Fibroblast of the aortic adventitia (primary cell): ENCODE results near the gene NRCAM. TPM values are rescaled to one million over a fixed set of nuclear protein-coding genes. Genes with fewer than 3 reads are reported as not detected.
A peak's percentile ranks its signal among the peaks of the same experiment; 100 is the strongest.

Source experiments
- DNase-seq: peaks from one replicate; pipeline ENCODE4 v3.0.0-alpha.2; 2010; ENCODE audit warnings: low read depth
- H3K4me3 ChIP-seq: 2 replicates; pipeline ENCODE4 v1.5.1; 2011; ENCODE audit warnings: low read depth, mild to moderate bottlenecking, control low read depth, low read length, moderate library complexity
- total RNA-seq: library from RNA; depleted of rRNA; stranded (reverse); fragments of >200 nt; gene quantifications from 2 replicates; pipeline ENCODE4 v1.2.3, GENCODE V29; 2012; ENCODE audit warnings: low replicate concordance
- TF ChIP-seq, protein P1 (sequence below): IDR thresholded peaks from 2 replicates; pipeline ENCODE4 v1.5.1; 2011; ENCODE audit warnings: mild to moderate bottlenecking, low read length, control low read depth, inconsistent platforms; ENCODE audit not compliant: insufficient read depth

The NRCAM gene
- total RNA-seq, 1 donor: 2.3 TPM

DNA sequence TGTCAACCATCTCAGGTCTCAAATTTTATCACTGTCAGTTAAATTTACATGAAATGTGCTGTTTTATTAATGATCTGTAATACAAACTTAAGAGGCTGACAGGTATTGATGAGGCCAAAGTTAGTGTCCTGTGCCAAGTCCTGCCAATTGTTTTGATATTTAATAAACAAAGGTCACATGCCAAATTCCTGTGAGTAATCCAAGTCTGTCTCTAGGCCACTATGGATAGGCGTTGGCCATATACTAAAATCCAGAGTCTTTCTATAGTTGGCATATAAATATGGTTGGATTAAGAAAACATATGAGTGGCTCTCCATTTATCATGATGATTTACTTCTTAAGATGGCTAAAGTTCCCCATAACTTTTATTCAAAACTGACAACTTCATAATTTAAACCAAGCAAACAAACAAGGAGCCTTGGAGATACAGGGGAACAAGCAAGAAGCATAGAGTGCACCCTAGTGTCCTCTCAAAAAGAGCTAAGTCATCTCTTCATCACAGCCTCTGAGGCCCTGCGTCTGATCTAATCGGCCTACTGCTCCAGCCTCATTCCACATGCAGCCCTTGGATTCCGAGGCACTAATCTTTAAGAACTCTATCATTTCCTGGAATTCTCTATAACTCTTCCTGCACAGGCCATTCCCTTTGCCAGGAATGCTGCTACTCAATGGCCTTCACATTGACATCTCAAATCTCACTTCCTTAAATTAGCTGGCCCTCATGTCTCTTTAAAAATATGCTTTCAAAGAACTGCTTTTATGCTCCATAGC lies 32.7 kb upstream of the NRCAM start:
- peak; percentile 39 for DNase-seq
- TF ChIP-seq, protein P1, sequence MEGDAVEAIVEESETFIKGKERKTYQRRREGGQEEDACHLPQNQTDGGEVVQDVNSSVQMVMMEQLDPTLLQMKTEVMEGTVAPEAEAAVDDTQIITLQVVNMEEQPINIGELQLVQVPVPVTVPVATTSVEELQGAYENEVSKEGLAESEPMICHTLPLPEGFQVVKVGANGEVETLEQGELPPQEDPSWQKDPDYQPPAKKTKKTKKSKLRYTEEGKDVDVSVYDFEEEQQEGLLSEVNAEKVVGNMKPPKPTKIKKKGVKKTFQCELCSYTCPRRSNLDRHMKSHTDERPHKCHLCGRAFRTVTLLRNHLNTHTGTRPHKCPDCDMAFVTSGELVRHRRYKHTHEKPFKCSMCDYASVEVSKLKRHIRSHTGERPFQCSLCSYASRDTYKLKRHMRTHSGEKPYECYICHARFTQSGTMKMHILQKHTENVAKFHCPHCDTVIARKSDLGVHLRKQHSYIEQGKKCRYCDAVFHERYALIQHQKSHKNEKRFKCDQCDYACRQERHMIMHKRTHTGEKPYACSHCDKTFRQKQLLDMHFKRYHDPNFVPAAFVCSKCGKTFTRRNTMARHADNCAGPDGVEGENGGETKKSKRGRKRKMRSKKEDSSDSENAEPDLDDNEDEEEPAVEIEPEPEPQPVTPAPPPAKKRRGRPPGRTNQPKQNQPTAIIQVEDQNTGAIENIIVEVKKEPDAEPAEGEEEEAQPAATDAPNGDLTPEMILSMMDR: no peak
- no peak overlapping the region for H3K4me3 ChIP-seq

DNA sequence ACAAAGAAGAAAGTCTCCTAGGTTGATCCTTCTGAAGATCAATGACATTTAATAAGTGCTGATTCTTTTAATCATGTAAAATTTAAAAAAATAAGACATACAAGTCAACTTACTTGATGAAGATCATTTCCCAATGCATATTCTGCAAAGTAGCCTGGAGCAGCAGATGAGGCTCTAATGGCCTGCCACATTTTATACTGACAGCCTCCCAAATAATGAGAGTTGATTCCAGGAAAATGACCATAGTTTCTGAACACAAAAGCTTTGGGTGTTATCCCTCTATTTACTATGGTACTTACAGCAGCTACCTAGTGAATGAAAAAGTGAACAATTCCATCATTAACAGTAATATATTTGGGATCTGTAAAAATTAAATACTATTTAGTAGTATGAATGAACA lies 31.4 kb upstream of the NRCAM start:
- DNase-seq: no peak
- TF ChIP-seq, protein P1: no peak
- H3K4me3 ChIP-seq: no peak overlapping the region

DNA sequence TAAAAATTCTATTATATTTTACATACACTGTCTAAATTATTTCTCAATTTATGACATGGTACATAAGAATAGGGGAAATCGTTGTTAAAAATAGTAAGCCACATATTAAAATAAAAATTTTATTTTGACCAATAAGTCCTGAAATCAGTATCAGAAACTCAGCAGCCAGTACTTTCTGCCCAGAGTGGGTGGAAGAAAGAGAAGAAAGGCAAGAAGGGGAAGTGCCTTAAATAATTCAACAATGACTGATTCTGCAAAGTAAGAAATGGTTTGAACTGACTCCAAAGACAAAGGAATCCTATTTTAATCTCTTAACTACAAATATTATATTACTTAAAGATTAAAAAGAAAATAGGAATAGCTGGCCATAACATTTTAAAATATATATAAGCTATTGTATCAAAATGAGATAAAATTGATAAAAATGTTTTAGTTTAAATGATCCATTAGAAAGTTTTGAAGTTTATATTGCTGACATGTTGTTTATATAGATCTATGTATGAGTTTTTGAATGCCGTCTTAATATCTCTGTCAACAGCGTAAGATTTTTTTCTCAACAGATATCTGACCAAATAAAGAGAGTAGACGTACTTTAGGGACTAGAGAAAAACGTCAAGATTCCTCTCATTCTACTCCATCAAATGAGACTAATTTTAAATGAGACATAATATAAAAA lies 30.2 kb upstream of the NRCAM start:
- TF ChIP-seq, protein P1: no peak
- H3K4me3 ChIP-seq: no peak overlapping the region
- DNase-seq: peak; percentile 76

DNA sequence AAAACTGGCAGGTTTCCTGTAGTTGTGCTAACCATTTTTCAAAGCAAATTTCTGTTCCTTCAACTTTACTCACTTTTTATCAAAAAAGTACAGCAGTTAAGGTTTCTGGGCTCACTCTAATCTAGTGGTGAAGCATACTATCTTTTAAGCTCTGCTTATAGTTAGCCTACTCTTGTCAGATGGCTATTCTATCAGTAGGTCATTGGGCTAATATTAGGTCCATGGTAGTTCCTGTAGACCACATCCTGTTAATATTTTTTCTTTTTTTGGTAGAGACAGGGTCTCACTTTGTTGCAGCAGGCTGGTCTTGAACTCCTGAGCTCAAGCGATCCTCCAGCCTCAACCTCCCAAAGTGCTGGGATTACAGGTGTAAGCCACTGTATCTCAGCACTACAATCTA lies 27.9 kb upstream of the NRCAM start:
- no peak for DNase-seq
- no peak overlapping the region for H3K4me3 ChIP-seq
- TF ChIP-seq, protein P1: no peak

DNA sequence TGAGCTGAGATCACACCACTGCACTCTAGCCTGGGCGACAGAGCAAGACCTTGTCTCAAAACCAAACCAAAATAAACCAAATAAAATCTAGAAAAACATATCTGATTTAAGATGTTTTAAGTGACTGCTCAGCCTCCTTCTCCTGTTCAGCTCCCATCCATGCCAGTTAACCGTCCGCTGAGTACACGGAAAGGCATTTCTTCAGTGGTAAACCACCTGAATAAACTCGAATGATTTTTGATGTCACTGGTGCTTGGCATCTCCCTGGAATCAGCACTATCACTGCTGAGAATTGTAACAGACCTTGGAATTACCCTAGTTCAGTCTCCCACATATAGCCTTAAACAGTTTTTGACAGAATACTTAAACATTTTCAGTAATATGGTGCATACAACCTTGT lies 24.1 kb upstream of the NRCAM start:
- TF ChIP-seq, protein P1: no peak
- DNase-seq: no peak
- H3K4me3 ChIP-seq: no peak overlapping the region

DNA sequence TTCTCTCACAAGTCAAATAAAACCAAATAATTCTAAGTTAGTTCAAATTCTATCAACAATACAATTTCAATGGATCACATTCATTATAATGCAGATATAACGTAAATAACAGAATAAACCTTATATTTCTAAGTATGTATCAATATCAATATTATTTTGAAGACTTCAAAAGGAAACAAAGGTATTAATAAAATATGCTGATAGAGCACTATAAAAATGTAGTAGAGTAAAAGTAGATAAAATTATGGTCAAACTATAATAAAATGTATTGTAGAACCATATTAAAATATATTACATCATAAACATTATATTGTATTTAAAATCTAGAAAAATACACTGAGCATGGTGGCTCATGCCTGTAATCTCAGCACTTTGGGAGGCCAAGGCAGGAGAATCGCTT lies 23.5 kb upstream of the NRCAM start:
- TF ChIP-seq, protein P1: no peak
- no peak overlapping the region for H3K4me3 ChIP-seq
- no peak for DNase-seq
